Right lobe of liver (tissue), 6 donors: ENCODE results near the gene SNX9. TPM values are rescaled to one million over a fixed set of nuclear protein-coding genes. Genes with fewer than 3 reads are reported as not detected.

Experiments used
- ATAC-seq, 4 donors: fragments of 200-7000 bp; cut with Tn5 transposase; one replicate each; pipeline ENCODE4 v1.9.1; 2020; ENCODE audit warnings: mild to moderate bottlenecking in 4 of 4, moderate library complexity in 4 of 4
- DNase-seq, 3 donors: peaks; one replicate each; pipeline ENCODE4 v3.0.0-alpha.2; 2020
- H3K27ac ChIP-seq, 3 donors: fragments of 200-600 bp; one replicate each; pipeline ENCODE4 v1.8.0; 2022
- H3K27me3 ChIP-seq, 2 donors: fragments of 200-600 bp; one replicate each; pipeline ENCODE4 v1.8.0; 2022
- H3K36me3 ChIP-seq, 4 donors: fragments of 200-600 bp; sonication (generic) in 1 of 4; one replicate each; pipeline versions ENCODE4 v1.5.1 to v1.8.0; 2017 to 2022; ENCODE audit warnings: control low read depth in 1 of 4
- H3K4me1 ChIP-seq, 4 donors: fragments of 200-600 bp; sonication (generic) in 1 of 4; one replicate each; pipeline versions ENCODE4 v1.5.1 to v1.8.0; 2017 to 2022; ENCODE audit warnings: control low read depth in 1 of 4
- H3K4me3 ChIP-seq, 3 donors: fragments of 200-600 bp; one replicate each; pipeline ENCODE4 v1.8.0; 2022
- H3K9me3 ChIP-seq, 4 donors: fragments of 200-600 bp; sonication (generic) in 1 of 4; one replicate each; pipeline versions ENCODE4 v1.5.1 to v1.8.0; 2017 to 2022; ENCODE audit warnings: control low read depth in 1 of 4
- POLR2A ChIP-seq: fragments of 450-650 bp; IDR thresholded peaks from one replicate; pipeline ENCODE4 v1.6.1; 2017; ENCODE audit warnings: antibody characterized with exemption, mild to moderate bottlenecking
- WGBS: methylation state at CpG from one replicate; pipeline ENCODE4 v1.1.6; 2018; ENCODE audit warnings: low coverage, low lambda C conversion rate; ENCODE audit not compliant: insufficient coverage; ENCODE audit errors: missing lambda C conversion rate; 5-methylcytosine and 5-hydroxymethylcytosine counted together
- intact Hi-C, 2 donors: fragments of 100-400 bp; cut with DNase I; formaldehyde crosslinking; loops; one replicate each; pipeline versions ENCODE4 v1.11.2 to v1.14.1; 2022
- total RNA-seq, 6 experiments: library from RNA; depleted of rRNA in 2 of 6; stranded (reverse); fragments of >200 nt in 2 of 6; fragmentation: NEBNext Ultra II Directional in 3 of 6; extraction: Animal tissue kit (Norgen Biotek cat#: 25700) in 3 of 6; gene quantifications; one replicate each; pipeline versions ENCODE4 v1.1.0 to v1.2.4, GENCODE V29; 2016 to 2023
- TF ChIP-seq, protein P1 (sequence below), 4 donors: fragments of 200-600 bp in 3 of 4; fragments of 450-650 bp in 1 of 4; IDR thresholded peaks; one replicate each; pipeline versions ENCODE4 v1.5.1 to v1.8.0; 2016 to 2022; ENCODE audit warnings: antibody characterized with exemption in 4 of 4, mild to moderate bottlenecking in 2 of 4
- donor health status: DM: no; HTN: yes; CAD: no.
- donor health status: DM: no; HTN: no; CAD: no.
- donor health status: DM: no; HTN: no; CAD: no.
- donor health status: DM: no; HTN: yes; CAD: no.
- donor health status: DM: no; HTN: yes; CAD: no.

The SNX9 gene
- total RNA-seq, 6 experiments from 2014 or later, result 24.6 to 38.0 (median 29.3) TPM

DNA sequence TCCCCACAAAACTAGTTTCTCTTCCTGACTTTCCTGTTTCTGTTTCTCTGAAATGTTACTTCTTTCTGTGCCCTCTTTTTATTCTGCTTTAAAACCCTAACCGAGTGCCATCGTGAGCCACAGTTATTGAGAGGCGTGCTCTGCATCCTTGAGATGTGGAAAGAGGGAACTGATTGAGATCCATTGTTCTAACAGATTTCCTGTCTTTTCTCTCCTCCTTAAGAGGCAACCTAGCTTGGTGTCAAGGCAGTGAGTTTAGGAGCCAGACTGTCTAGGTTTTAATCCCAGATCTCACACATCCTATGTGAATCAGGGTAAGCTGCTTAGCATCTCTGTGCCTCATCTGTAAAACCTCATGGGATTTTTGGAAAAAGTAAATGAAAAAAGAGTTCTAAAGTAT, 57.5 kb downstream of the SNX9 start:
- H3K27ac ChIP-seq, result no peak overlapping the region
- H3K4me3 ChIP-seq, result no peak overlapping the region
- ATAC-seq, result no peak
- TF ChIP-seq POLR2A, result no peak
- TF ChIP-seq, protein P1, sequence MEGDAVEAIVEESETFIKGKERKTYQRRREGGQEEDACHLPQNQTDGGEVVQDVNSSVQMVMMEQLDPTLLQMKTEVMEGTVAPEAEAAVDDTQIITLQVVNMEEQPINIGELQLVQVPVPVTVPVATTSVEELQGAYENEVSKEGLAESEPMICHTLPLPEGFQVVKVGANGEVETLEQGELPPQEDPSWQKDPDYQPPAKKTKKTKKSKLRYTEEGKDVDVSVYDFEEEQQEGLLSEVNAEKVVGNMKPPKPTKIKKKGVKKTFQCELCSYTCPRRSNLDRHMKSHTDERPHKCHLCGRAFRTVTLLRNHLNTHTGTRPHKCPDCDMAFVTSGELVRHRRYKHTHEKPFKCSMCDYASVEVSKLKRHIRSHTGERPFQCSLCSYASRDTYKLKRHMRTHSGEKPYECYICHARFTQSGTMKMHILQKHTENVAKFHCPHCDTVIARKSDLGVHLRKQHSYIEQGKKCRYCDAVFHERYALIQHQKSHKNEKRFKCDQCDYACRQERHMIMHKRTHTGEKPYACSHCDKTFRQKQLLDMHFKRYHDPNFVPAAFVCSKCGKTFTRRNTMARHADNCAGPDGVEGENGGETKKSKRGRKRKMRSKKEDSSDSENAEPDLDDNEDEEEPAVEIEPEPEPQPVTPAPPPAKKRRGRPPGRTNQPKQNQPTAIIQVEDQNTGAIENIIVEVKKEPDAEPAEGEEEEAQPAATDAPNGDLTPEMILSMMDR (IDR thresholded peaks at IDR 0.05), result no peak
- no peaks in the 10 kb centered on the region for H3K9me3 ChIP-seq
- H3K27me3 ChIP-seq, result no peaks in the 10 kb centered on the region
- no peak for DNase-seq
- intact Hi-C loops, result no loop called here
- 77% methylated on average over 3 of the region's 3 CpGs for WGBS
- H3K4me1 ChIP-seq, result no peaks in the 10 kb centered on the region
- H3K36me3 ChIP-seq, result peaks cover 0 to 30% (median 9%) of the 10 kb centered on the region in 4 donors

DNA sequence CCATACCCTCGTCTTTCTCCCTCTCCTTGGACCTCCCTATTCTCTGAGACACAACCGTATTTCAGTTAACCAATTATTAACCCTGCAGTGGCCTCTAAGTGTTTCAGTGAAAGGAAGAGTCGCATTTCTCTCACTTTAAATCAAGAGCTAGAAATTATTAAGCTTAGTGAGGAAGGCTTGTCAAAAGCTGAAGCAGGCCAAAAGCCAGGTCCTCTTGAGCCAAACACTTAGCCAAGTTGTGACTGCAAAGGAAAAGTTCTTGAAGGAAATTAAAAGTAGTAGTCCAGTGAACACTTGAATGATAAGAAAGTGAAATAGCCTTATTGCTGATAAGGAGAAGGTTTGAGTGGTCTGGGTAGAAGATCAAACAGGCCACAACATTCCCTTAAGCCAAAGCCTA, 58.3 kb downstream of the SNX9 start:
- intact Hi-C loops, result no loop called here
- TF ChIP-seq, protein P1 (IDR thresholded peaks at IDR 0.05), result no peak
- Histone ChIP-seq H3K27me3 (no peaks in the 10 kb centered on the region), H3K4me1 (no peaks in the 10 kb centered on the region), H3K27ac (no peak overlapping the region), H3K4me3 (no peak overlapping the region), H3K36me3 (peaks cover 0 to 22% (median 7%) of the 10 kb centered on the region in 4 donors), H3K9me3 (no peaks in the 10 kb centered on the region)
- ATAC-seq (no peak), DNase-seq (no peak)
- WGBS, result 85% methylated on average over 3 of the region's 3 CpGs

DNA sequence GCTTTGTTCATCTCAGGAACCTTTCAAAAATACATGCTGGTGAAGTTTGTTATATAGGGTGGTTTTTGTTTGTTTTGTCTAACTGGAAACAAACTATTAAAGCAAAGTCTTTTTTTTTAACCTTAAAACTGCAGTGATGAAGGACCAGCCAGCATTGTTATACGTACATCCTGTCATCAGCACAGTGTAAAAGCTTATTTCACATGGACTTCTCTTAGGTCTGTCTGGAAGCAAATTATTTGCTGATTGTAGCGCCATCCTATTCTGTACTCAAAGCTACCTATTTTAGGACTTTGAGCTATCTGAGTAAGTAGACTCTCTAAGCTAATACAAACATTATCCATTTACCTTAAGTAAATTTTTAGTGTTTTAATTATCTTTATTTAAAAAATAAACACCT, 61.7 kb downstream of the SNX9 start:
- Histone ChIP-seq H3K27ac (no peak overlapping the region), H3K36me3 (peaks cover 0 to 6% (median 2%) of the 10 kb centered on the region in 4 donors), H3K9me3 (no peaks in the 10 kb centered on the region), H3K4me3 (no peak overlapping the region), H3K27me3 (no peaks in the 10 kb centered on the region), H3K4me1 (no peaks in the 10 kb centered on the region)
- DNase-seq (no peak), ATAC-seq (peak in 1 of 4 donors; percentile 48)
- TF ChIP-seq POLR2A, result no peak
- WGBS, result 78% methylated on average over 2 of the region's 2 CpGs
- intact Hi-C loops, result no loop called here

DNA sequence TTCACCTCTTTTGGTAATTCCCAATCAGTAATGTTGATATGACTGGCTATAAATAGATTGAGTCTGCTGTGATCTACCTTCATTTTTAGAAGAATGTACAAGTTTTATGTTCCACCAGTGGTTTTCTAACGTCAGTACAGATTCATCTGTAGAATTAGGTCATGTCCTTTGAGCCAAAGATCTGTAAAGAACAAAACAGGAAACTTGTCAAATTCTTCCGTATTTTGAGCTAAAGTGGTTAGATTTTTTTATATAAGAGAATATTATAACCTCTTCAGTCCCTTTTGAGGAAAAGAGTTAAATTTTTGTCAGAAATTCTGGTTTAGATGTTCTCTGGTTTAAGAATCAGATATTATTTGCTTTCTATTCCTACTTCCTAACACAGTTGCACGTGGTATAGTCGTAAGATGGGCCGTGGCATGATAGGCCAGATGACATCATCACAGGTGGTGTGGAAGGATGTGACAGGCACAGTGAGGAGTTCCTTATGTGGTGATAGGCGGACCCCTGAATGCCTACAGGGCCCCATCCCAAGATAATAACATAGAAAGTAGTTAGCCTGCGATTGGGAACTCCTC, 62.3 kb downstream of the SNX9 start:
- DNase-seq, result no peak
- peak in 3 of 4 donors; percentile 24 to 33 (median 30) for ATAC-seq
- Histone ChIP-seq H3K4me3 (no peak overlapping the region), H3K36me3 (peaks cover 0 to 6% (median 2%) of the 10 kb centered on the region in 4 donors), H3K27me3 (no peaks in the 10 kb centered on the region), H3K4me1 (no peaks in the 10 kb centered on the region), H3K9me3 (no peaks in the 10 kb centered on the region), H3K27ac (no peak overlapping the region)
- 59% methylated on average over 6 of the region's 7 CpGs for WGBS
- TF ChIP-seq, protein P1 (IDR thresholded peaks at IDR 0.05), result no peak
- TF ChIP-seq POLR2A, result no peak
- intact Hi-C loops, result no loop called here

DNA sequence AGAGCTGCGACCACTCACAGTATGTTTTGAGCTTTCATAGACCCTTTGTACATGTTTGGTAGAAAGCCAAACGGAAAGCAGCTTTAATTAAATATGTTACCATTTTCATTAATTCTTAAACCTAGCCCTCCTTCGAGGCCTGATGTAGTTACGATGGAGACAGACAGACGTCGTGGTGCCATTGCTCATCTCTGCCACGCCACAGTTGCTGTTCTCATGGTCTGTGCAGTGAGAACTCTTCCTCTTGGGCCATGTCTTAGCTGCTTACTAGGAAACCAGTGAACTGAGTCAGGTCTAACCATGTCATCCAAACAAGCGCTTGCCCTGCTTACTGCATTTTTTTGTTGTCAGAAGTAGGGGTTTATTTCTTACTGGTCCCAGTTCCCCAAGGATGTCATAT, 62.8 kb downstream of the SNX9 start:
- Histone ChIP-seq H3K9me3 (no peaks in the 10 kb centered on the region), H3K27me3 (no peaks in the 10 kb centered on the region), H3K4me3 (no peak overlapping the region), H3K36me3 (peaks cover 0 to 6% (median 2%) of the 10 kb centered on the region in 4 donors), H3K27ac (no peak overlapping the region), H3K4me1 (no peaks in the 10 kb centered on the region)
- DNase-seq (no peak), ATAC-seq (no peak)
- no peak for TF ChIP-seq POLR2A
- TF ChIP-seq, protein P1 (IDR thresholded peaks at IDR 0.05), result no peak
- WGBS, result 100% methylated on average over 7 of the region's 8 CpGs
- intact Hi-C loops, result no loop called here
